ENCODE data around the gene NOS1AP. TPM values are rescaled to one million over a fixed set of nuclear protein-coding genes. Genes with fewer than 3 reads are reported as not detected.
A peak's percentile ranks its signal among the peaks of the same experiment; 100 is the strongest.

The NOS1AP gene
- total and polyA plus RNA-seq, 2 donors (not counting 3 experiments of a cell fraction or from before 2014, with no cell fraction given), result 1.3 to 5.4 TPM

- H2AFZ ChIP-seq (ENCODE audit: low read depth, low read length), result no peak overlapping the region
- no peaks in the 10 kb centered on the region for H3K36me3 ChIP-seq (ENCODE audit: control insufficient read depth in 2 of 2, extremely low read depth in 1 of 2, insufficient read depth in 2 of 2, low read length in 2 of 2)
- no peaks in the 10 kb centered on the region for H3K9me1 ChIP-seq (replicated peaks; ENCODE audit: control insufficient read depth, extremely low read depth, insufficient read depth, low read length)
- CTCF ChIA-PET, result interaction anchor here (0.5 to 2.7 kb wide), 60 partner anchors 10 to 744 kb away, joined by 3 to 85 read pairs (median 4); partner anchors contain the start of genes C1orf226, NOS1AP and OLFML2B
- no TSS peak for BruUV-seq (replicated peaks)
- dilution Hi-C loops (cut with MboI; ENCODE audit: extremely low pct_ligation_motif_present, low sequenced_read_pairs) (no loop called here), intact Hi-C loops (cut with micrococcal nuclease) (loop anchor here (1.0 to 5.0 kb wide), 7 partner anchors 174 to 556 kb away; partner anchors contain the start of genes UAP1 and UHMK1)
- POLR2A ChIA-PET, result no interaction called here
- H3K79me2 ChIP-seq (ENCODE audit: control insufficient read depth, insufficient read depth, low read length), result no peaks in the 10 kb centered on the region
- TF ChIP-seq FOS (IDR thresholded peaks at IDR 0.05; ENCODE audit: borderline replicate concordance, insufficient read depth, low read length) (no peak), GATA2 (IDR thresholded peaks at IDR 0.05; ENCODE audit: insufficient read depth, insufficient read length, low read depth, low read length) (no peak), MAX (IDR thresholded peaks at IDR 0.05; ENCODE audit: insufficient read depth, insufficient read length) (no peak), CTCF (IDR thresholded peaks at IDR 0.05; ENCODE audit: extremely low read depth in 1 of 2, insufficient read depth in 1 of 2, low read depth in 1 of 2, low read length in 2 of 2) (peak; percentile 86 to 88)
- H3K27ac ChIP-seq (ENCODE audit: insufficient read depth, low read depth, low read length), result no peak overlapping the region
- peak; percentile 83 for DNase-seq (ENCODE audit: low read depth, low spot score)
- no peak overlapping the region for H3K4me3 ChIP-seq (replicated peaks in 1 of 3; ENCODE audit: insufficient read depth in 1 of 3, low read depth in 1 of 3, low read length in 3 of 3)
- no peak overlapping the region for H3K9ac ChIP-seq (replicated peaks; ENCODE audit: extremely low read depth, insufficient read depth, low read length)
- H4K20me1 ChIP-seq (replicated peaks; ENCODE audit: control insufficient read depth, extremely low read depth, insufficient read depth, low read length), result no peaks in the 10 kb centered on the region
- FAIRE-seq, result peak; percentile 92
- H3K27me3 ChIP-seq (ENCODE audit: control insufficient read depth in 2 of 2, insufficient read depth in 2 of 2, low read length in 2 of 2), result no peaks in the 10 kb centered on the region
- no peak overlapping the region for H3K4me2 ChIP-seq (ENCODE audit: insufficient read depth, low read length)
- H3K4me1 ChIP-seq (ENCODE audit: control insufficient read depth, extremely low read depth, insufficient read depth, low read length), result peaks cover 13% of the 10 kb centered on the region
- H3K9me3 ChIP-seq (replicated peaks; ENCODE audit: control insufficient read depth, insufficient read depth, low read length), result no peaks in the 10 kb centered on the region
Observed at GRCh38 chr1:162056043-162056442, 13.4 kb upstream of the NOS1AP start.

GRCh38 chr1:162056579-162056978 is 12.9 kb upstream of the NOS1AP start:
- Histone ChIP-seq H2AFZ (ENCODE audit: low read depth, low read length) (no peak overlapping the region), H3K27ac (ENCODE audit: insufficient read depth, low read depth, low read length) (no peak overlapping the region), H3K27me3 (ENCODE audit: control insufficient read depth in 2 of 2, insufficient read depth in 2 of 2, low read length in 2 of 2) (no peaks in the 10 kb centered on the region), H3K4me3 (replicated peaks in 1 of 3; ENCODE audit: insufficient read depth in 1 of 3, low read depth in 1 of 3, low read length in 3 of 3) (no peak overlapping the region), H3K9me1 (replicated peaks; ENCODE audit: control insufficient read depth, extremely low read depth, insufficient read depth, low read length) (no peaks in the 10 kb centered on the region), H3K4me1 (ENCODE audit: control insufficient read depth, extremely low read depth, insufficient read depth, low read length) (peaks cover 13% of the 10 kb centered on the region), H3K36me3 (ENCODE audit: control insufficient read depth in 2 of 2, extremely low read depth in 1 of 2, insufficient read depth in 2 of 2, low read length in 2 of 2) (no peaks in the 10 kb centered on the region), H3K9me3 (replicated peaks; ENCODE audit: control insufficient read depth, insufficient read depth, low read length) (no peaks in the 10 kb centered on the region), H3K4me2 (ENCODE audit: insufficient read depth, low read length) (no peak overlapping the region), H3K79me2 (ENCODE audit: control insufficient read depth, insufficient read depth, low read length) (no peaks in the 10 kb centered on the region), H4K20me1 (replicated peaks; ENCODE audit: control insufficient read depth, extremely low read depth, insufficient read depth, low read length) (no peaks in the 10 kb centered on the region), H3K9ac (replicated peaks; ENCODE audit: extremely low read depth, insufficient read depth, low read length) (no peak overlapping the region)
- DNase-seq (ENCODE audit: low read depth, low spot score) (no peak), FAIRE-seq (no peak)
- ChIA-PET POLR2A (no interaction called here), CTCF (interaction anchor here (0.5 to 2.7 kb wide), 59 partner anchors 11 to 744 kb away, joined by 3 to 85 read pairs (median 4); partner anchors contain the start of genes C1orf226, NOS1AP and OLFML2B)
- dilution Hi-C loops (cut with MboI; ENCODE audit: extremely low pct_ligation_motif_present, low sequenced_read_pairs), result no loop called here
- BruUV-seq (replicated peaks), result no TSS peak
- TF ChIP-seq POLR2AphosphoS5 (IDR thresholded peaks at IDR 0.05; ENCODE audit: insufficient read depth, low read depth, low read length) (no peak), MAX (IDR thresholded peaks at IDR 0.05; ENCODE audit: insufficient read depth, insufficient read length) (no peak), JUN (IDR thresholded peaks at IDR 0.05; ENCODE audit: borderline replicate concordance, insufficient read depth, insufficient read length, low read depth) (no peak), FOS (IDR thresholded peaks at IDR 0.05; ENCODE audit: borderline replicate concordance, insufficient read depth, low read length) (no peak), MYC (IDR thresholded peaks at IDR 0.05; ENCODE audit: low read depth, low read length) (no peak), CTCF (IDR thresholded peaks at IDR 0.05; ENCODE audit: extremely low read depth in 1 of 2, insufficient read depth in 1 of 2, low read depth in 1 of 2, low read length in 2 of 2) (no peak), POLR2A (IDR thresholded peaks at IDR 0.05; ENCODE audit: low read depth, low read length) (no peak), EZH2 (IDR thresholded peaks at IDR 0.05; ENCODE audit: borderline replicate concordance, low read depth, low read length, severe bottlenecking) (no peak), GATA2 (IDR thresholded peaks at IDR 0.05; ENCODE audit: insufficient read depth, insufficient read length, low read depth, low read length) (no peak)
- intact Hi-C loops (cut with micrococcal nuclease), result loop anchor here (1.0 to 5.0 kb wide), 7 partner anchors 174 to 556 kb away; partner anchors contain the start of genes UAP1 and UHMK1
